OCI-LY1 (cell line): Measurements from ENCODE around the gene ZCCHC8.

Source experiments
- H2AFZ ChIP-seq: fragments of 200-600 bp; sonication (generic), shearing (Covaris generic); 2 replicates; pipeline ENCODE4 v1.6.0; 2014; ENCODE audit warnings: antibody characterized with exemption, mild to moderate bottlenecking, low read length
- H3F3A ChIP-seq: fragments of 200-600 bp; sonication (generic), shearing (Covaris generic); 2 replicates; pipeline ENCODE4 v1.6.0; 2014; ENCODE audit warnings: mild to moderate bottlenecking, antibody characterized with exemption, low read length, moderate library complexity; ENCODE audit not compliant: insufficient read depth
- H3K27ac ChIP-seq: fragments of 200-600 bp; sonication (generic); 2 replicates; pipeline ENCODE4 v1.5.1; 2014; ENCODE audit warnings: low read length, mixed run types, mild to moderate bottlenecking, low read depth; ENCODE audit not compliant: poor library complexity, severe bottlenecking
- H3K27me3 ChIP-seq: fragments of 200-600 bp; sonication (generic); 2 replicates; pipeline ENCODE4 v1.6.0; 2014; ENCODE audit warnings: antibody characterized with exemption, mild to moderate bottlenecking, low read length, moderate library complexity; ENCODE audit not compliant: insufficient read depth
- H3K36me3 ChIP-seq: fragments of 200-600 bp; sonication (generic); 2 replicates; pipeline ENCODE4 v1.6.1; 2014; ENCODE audit warnings: mild to moderate bottlenecking, antibody characterized with exemption, low read length, moderate library complexity, mixed read lengths; ENCODE audit not compliant: insufficient read depth
- H3K4me1 ChIP-seq: fragments of 200-600 bp; sonication (generic); 2 replicates; pipeline ENCODE4 v1.5.1; 2014; ENCODE audit warnings: mild to moderate bottlenecking, low read length, moderate library complexity; ENCODE audit not compliant: insufficient read depth, severe bottlenecking
- H3K4me2 ChIP-seq: fragments of 200-600 bp; sonication (generic), shearing (Covaris generic); 2 replicates; pipeline ENCODE4 v1.6.1; 2014; ENCODE audit warnings: low read length
- H3K4me3 ChIP-seq: fragments of 200-600 bp; sonication (generic); 2 replicates; pipeline ENCODE4 v1.5.1; 2014; ENCODE audit warnings: low read length, low read depth, mild to moderate bottlenecking, mixed read lengths; ENCODE audit not compliant: poor library complexity, severe bottlenecking
- H3K79me2 ChIP-seq: fragments of 200-600 bp; shearing (Covaris generic); 2 replicates; pipeline ENCODE4 v1.6.1; 2016; ENCODE audit warnings: mixed run types, low read length, mixed read lengths; ENCODE audit not compliant: insufficient read depth
- H3K9ac ChIP-seq: fragments of 200-600 bp; sonication (generic), shearing (Covaris generic); 2 replicates; pipeline ENCODE4 v1.6.1; 2014; ENCODE audit warnings: mild to moderate bottlenecking, low read length, mixed read lengths
- H3K9me2 ChIP-seq: fragments of 200-600 bp; sonication (generic), shearing (Covaris generic); 2 replicates; pipeline ENCODE4 v1.6.1; 2014; ENCODE audit warnings: low read depth, mild to moderate bottlenecking, low read length, mixed read lengths
- H3K9me3 ChIP-seq: fragments of 200-600 bp; shearing (Covaris generic); 2 replicates; pipeline ENCODE4 v1.6.1; 2014; ENCODE audit warnings: low read length, mixed read lengths
- H4K20me1 ChIP-seq: fragments of 200-600 bp; sonication (generic), shearing (Covaris generic); 2 replicates; pipeline ENCODE4 v1.6.0; 2016; ENCODE audit warnings: mild to moderate bottlenecking, low read length; ENCODE audit not compliant: insufficient read depth
- CTCF ChIP-seq: fragments of 200-600 bp; sonication (generic), shearing (Covaris generic); IDR thresholded peaks from 2 replicates; pipeline ENCODE4 v1.5.1; 2017; ENCODE audit warnings: mild to moderate bottlenecking, antibody characterized with exemption, low read length, moderate library complexity, mixed read lengths
- EZH2 ChIP-seq: fragments of 200-600 bp; sonication (generic), shearing (Covaris generic); IDR thresholded peaks from 2 replicates; pipeline ENCODE4 v1.8.0; 2017; ENCODE audit warnings: borderline replicate concordance, mixed run types, mild to moderate bottlenecking, antibody characterized with exemption, low read length, moderate library complexity, mixed read lengths

Gene ZCCHC8

GRCh38 chr12:122481861-122482260, 18.9 kb downstream of the ZCCHC8 start:
- Histone ChIP-seq H3K9me3 (no peaks in the 10 kb centered on the region), H3F3A (no peaks in the 10 kb centered on the region), H3K27ac (no peak overlapping the region), H3K4me2 (no peak overlapping the region), H2AFZ (no peak overlapping the region), H3K79me2 (no peaks in the 10 kb centered on the region), H3K4me3 (no peak overlapping the region), H4K20me1 (no peaks in the 10 kb centered on the region), H3K9ac (no peak overlapping the region), H3K4me1 (no peaks in the 10 kb centered on the region), H3K27me3 (no peaks in the 10 kb centered on the region), H3K36me3 (peaks cover 93% of the 10 kb centered on the region), H3K9me2 (no peaks in the 10 kb centered on the region)
- TF ChIP-seq EZH2 (no peak), CTCF (no peak)

GRCh38 chr12:122480753-122481152, 20.0 kb downstream of the ZCCHC8 start:
- Histone ChIP-seq H3K4me1 (no peaks in the 10 kb centered on the region), H3K27me3 (no peaks in the 10 kb centered on the region), H3K4me3 (no peak overlapping the region), H3K27ac (no peak overlapping the region), H3F3A (no peaks in the 10 kb centered on the region), H4K20me1 (no peaks in the 10 kb centered on the region), H3K9me2 (no peaks in the 10 kb centered on the region), H2AFZ (no peak overlapping the region), H3K36me3 (peaks cover 93% of the 10 kb centered on the region), H3K9me3 (no peaks in the 10 kb centered on the region), H3K4me2 (no peak overlapping the region), H3K79me2 (no peaks in the 10 kb centered on the region), H3K9ac (no peak overlapping the region)
- TF ChIP-seq CTCF: no peak
- TF ChIP-seq EZH2: no peak

- Histone ChIP-seq H3K4me2 (no peak overlapping the region), H3K79me2 (no peaks in the 10 kb centered on the region), H3K4me1 (no peaks in the 10 kb centered on the region), H3K9ac (no peak overlapping the region), H3K27ac (no peak overlapping the region), H4K20me1 (no peaks in the 10 kb centered on the region), H3F3A (0 out of 2 replicates have a peak, but pooled peaks cover 9% of the 10 kb centered on the region), H3K27me3 (no peaks in the 10 kb centered on the region), H3K4me3 (no peak overlapping the region), H3K9me3 (no peaks in the 10 kb centered on the region), H3K9me2 (no peaks in the 10 kb centered on the region), H2AFZ (no peak overlapping the region), H3K36me3 (peaks cover 74% of the 10 kb centered on the region)
- TF ChIP-seq CTCF (no peak), EZH2 (no peak)
Measured at GRCh38 chr12:122474324-122474716, 26.4 kb downstream of the ZCCHC8 start.
